Body of pancreas (tissue), 4 donors: ENCODE results near the gene PTPRD. TPM values are rescaled to one million over a fixed set of nuclear protein-coding genes. Genes with fewer than 3 reads are reported as not detected.
A peak's percentile ranks its signal among the peaks of the same experiment; 100 is the strongest.

Experiments
- ATAC-seq: fragments of 150-250 bp; one replicate; pipeline ENCODE4 v1.9.1; 2016
- DNase-seq, 4 donors: peaks; one replicate each; pipeline ENCODE4 v3.0.0-alpha.2; 2019
- H3K27ac ChIP-seq, 4 donors: fragments of 200-600 bp; sonication (generic); 1 replicate in 3 of 4; 2 replicates in 1 of 4; pipeline versions ENCODE4 v1.5.1 to v1.6.1; 2016 to 2019; ENCODE audit warnings: mild to moderate bottlenecking in 1 of 4, mixed read lengths in 1 of 4, moderate library complexity in 1 of 4
- H3K27me3 ChIP-seq, 2 donors: fragments of 200-600 bp; sonication (generic); one replicate each; pipeline ENCODE4 v1.6.0; 2016; ENCODE audit warnings: mild to moderate bottlenecking in 1 of 2
- H3K36me3 ChIP-seq, 2 donors: fragments of 200-600 bp; sonication (generic); replicated peaks in 1 of 2; 2 replicates each; pipeline ENCODE4 v1.5.1; 2016; ENCODE audit warnings: low read depth in 2 of 2; ENCODE audit not compliant: insufficient read depth in 1 of 2
- H3K4me1 ChIP-seq: fragments of 200-600 bp; sonication (generic); one replicate; pipeline ENCODE4 v1.6.0; 2016
- H3K4me3 ChIP-seq, 2 donors: fragments of 200-600 bp; sonication (generic); 1 replicate in 1 of 2; 2 replicates in 1 of 2; pipeline ENCODE4 v1.5.1; 2016 to 2019
- H3K9me3 ChIP-seq, 3 donors: fragments of 200-600 bp; sonication (generic); 1 replicate in 2 of 3; 2 replicates in 1 of 3; pipeline ENCODE4 v1.5.1; 2016
- POLR2A ChIP-seq, 3 donors: fragments of 450-650 bp; IDR thresholded peaks; one replicate each; pipeline ENCODE4 v1.6.1; 2016; ENCODE audit warnings: antibody characterized with exemption in 3 of 3, mild to moderate bottlenecking in 2 of 3
- WGBS, 2 donors: methylation state at CpG; one replicate each; pipeline ENCODE4 v1.1.5; 2017; 5-methylcytosine and 5-hydroxymethylcytosine counted together
- intact Hi-C: fragments of 100-400 bp; cut with DNase I; formaldehyde crosslinking; loops from one replicate; pipeline ENCODE4 v1.15.1; 2023
- total RNA-seq, 2 donors: library from RNA; depleted of rRNA; stranded (reverse); fragments of >200 nt; gene quantifications; one replicate each; pipeline ENCODE4 v1.1.0, GENCODE V29; 2016
- TF ChIP-seq, protein P1 (sequence below), 7 experiments: fragments of 450-650 bp in 4 of 7; fragments of 200-600 bp in 3 of 7; sonication (generic) in 3 of 7; IDR thresholded peaks; one replicate each; pipeline ENCODE4 v1.5.1; 2016 to 2019; ENCODE audit warnings: antibody characterized with exemption in 7 of 7

Gene PTPRD
- total RNA-seq, 2 donors from 2014 or later, result 4.3 to 4.9 TPM

DNA sequence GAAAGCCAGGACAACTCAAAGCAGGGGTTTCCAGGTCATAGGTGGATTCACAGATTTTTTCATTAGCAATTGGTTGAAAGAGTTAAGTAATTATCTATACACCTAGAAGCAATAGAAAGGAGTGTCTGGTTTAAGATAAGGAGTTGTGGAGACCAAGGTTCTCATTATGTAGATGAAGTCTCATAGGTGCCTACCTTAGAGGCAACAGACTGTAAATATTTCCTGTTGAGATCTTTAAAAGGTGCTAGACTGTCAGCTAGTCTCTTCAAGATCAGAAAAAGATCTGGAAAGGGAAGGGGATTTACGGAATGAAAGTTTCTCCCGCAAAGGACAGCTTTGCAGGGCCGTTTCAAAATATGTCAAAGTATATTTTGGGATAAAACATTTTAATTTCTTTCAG is 603.4 kb downstream of the PTPRD start:
- DNase-seq, result no peak
- intact Hi-C loops, result no loop called here
- H3K27ac ChIP-seq, result no peak overlapping the region
- H3K27me3 ChIP-seq, result no peaks in the 10 kb centered on the region
- no peaks in the 10 kb centered on the region for H3K4me1 ChIP-seq
- no peaks in the 10 kb centered on the region for H3K36me3 ChIP-seq
- H3K9me3 ChIP-seq, result no peaks in the 10 kb centered on the region
- WGBS, 2 donors, result 79 to 85% methylated on average over 3 of the region's 3 CpGs
- no peak for TF ChIP-seq POLR2A (IDR thresholded peaks at IDR 0.05)
- TF ChIP-seq, protein P1, sequence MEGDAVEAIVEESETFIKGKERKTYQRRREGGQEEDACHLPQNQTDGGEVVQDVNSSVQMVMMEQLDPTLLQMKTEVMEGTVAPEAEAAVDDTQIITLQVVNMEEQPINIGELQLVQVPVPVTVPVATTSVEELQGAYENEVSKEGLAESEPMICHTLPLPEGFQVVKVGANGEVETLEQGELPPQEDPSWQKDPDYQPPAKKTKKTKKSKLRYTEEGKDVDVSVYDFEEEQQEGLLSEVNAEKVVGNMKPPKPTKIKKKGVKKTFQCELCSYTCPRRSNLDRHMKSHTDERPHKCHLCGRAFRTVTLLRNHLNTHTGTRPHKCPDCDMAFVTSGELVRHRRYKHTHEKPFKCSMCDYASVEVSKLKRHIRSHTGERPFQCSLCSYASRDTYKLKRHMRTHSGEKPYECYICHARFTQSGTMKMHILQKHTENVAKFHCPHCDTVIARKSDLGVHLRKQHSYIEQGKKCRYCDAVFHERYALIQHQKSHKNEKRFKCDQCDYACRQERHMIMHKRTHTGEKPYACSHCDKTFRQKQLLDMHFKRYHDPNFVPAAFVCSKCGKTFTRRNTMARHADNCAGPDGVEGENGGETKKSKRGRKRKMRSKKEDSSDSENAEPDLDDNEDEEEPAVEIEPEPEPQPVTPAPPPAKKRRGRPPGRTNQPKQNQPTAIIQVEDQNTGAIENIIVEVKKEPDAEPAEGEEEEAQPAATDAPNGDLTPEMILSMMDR (IDR thresholded peaks at IDR 0.05), result no peak
- no peak overlapping the region for H3K4me3 ChIP-seq
- ATAC-seq, result no peak

DNA sequence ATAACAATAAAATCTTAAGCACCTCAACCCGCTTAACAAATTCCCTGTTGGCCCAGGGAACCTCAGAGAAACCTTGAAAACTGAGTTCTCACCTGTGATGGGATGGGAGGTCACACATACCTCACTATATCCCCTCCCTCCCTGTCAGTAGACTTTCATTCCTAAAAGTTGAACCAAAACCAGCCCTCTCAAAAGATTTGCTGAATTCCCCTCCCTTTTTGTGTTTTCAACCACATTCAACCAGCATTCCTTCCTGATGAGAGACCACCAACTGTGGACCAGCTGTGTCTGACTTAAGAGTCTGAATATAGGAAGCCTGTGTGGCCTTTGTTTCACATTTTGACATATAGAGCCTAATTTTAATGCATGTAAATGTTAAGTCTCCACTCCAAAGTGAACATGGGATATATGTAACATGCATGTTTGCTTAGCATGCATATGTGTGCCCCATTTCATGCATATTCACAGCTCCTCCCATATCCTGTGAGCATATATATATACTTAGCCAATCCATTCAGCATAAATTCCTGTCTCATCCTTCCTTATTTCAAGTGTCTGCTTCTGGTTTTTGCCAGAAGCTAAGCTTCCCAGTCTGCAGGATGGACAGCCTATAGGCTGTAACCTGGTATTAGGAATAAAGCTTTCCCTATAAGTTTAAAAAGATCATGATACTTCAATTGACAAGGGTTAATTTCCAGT is 604.6 kb downstream of the PTPRD start:
- H3K36me3 ChIP-seq, result no peaks in the 10 kb centered on the region
- H3K4me3 ChIP-seq, result no peak overlapping the region
- no peaks in the 10 kb centered on the region for H3K9me3 ChIP-seq
- H3K4me1 ChIP-seq, result no peaks in the 10 kb centered on the region
- DNase-seq (no peak), ATAC-seq (no peak)
- WGBS, 2 donors, result 36 to 70% methylated on average over 1 of the region's 1 CpG
- TF ChIP-seq, protein P1 (IDR thresholded peaks at IDR 0.05), result no peak
- TF ChIP-seq POLR2A (IDR thresholded peaks at IDR 0.05), result no peak
- intact Hi-C loops, result no loop called here
- H3K27ac ChIP-seq, result no peak overlapping the region
- no peaks in the 10 kb centered on the region for H3K27me3 ChIP-seq

DNA sequence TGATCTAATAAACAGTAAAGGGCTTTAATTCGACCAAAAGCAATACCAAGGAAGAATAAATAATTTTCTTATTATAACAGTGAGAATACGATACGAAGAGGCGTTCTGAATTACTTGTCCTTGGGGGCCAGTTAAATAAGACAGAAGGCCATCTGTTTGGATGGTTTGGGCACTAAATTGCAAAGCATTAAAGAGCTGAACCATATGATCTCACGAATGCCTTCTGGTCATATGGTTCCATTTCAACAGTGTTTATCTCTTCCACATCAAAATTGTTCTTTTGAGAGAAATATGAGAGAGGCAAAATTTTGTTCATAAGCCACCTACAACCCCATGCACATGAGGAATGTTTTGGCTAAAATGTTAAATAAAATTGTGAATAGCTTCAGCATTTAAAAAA is 605.4 kb downstream of the PTPRD start:
- Histone ChIP-seq H3K9me3 (no peaks in the 10 kb centered on the region), H3K27me3 (no peaks in the 10 kb centered on the region), H3K36me3 (no peaks in the 10 kb centered on the region), H3K4me3 (no peak overlapping the region), H3K4me1 (no peaks in the 10 kb centered on the region), H3K27ac (no peak overlapping the region)
- intact Hi-C loops, result no loop called here
- ATAC-seq (no peak), DNase-seq (no peak)
- WGBS, 2 donors, result 80 to 81% methylated on average over 5 of the region's 5 CpGs
- TF ChIP-seq, protein P1 (IDR thresholded peaks at IDR 0.05), result no peak
- no peak for TF ChIP-seq POLR2A (IDR thresholded peaks at IDR 0.05)

DNA sequence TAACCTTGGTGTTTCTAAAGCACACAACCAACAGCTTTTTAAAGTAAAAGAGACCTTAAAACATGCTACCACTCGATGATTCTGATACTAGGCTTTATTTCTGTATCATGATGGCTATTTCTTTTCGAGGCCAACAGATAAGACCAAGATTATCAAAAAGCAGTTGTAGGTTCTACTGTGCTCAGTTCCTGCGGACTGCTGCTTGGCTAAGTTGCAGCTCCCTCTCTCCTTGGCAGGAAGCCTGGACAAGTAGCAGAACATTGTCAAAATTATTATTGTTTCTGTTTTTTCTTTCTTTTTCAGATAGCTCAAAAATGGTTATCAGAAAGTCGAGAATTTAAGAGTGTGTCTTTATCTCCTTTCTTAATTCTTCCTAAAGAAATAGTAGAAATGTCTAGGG is 607.6 kb downstream of the PTPRD start:
- Histone ChIP-seq H3K9me3 (no peaks in the 10 kb centered on the region), H3K27me3 (no peaks in the 10 kb centered on the region), H3K36me3 (no peaks in the 10 kb centered on the region), H3K27ac (no peak overlapping the region), H3K4me3 (no peak overlapping the region), H3K4me1 (no peaks in the 10 kb centered on the region)
- ATAC-seq (no peak), DNase-seq (peak in 1 of 4 donors; percentile 16)
- no peak for TF ChIP-seq POLR2A (IDR thresholded peaks at IDR 0.05)
- TF ChIP-seq, protein P1 (IDR thresholded peaks at IDR 0.05), result no peak
- 5 to 7% methylated on average over 4 of the region's 4 CpGs for WGBS, 2 donors
- intact Hi-C loops, result no loop called here

DNA sequence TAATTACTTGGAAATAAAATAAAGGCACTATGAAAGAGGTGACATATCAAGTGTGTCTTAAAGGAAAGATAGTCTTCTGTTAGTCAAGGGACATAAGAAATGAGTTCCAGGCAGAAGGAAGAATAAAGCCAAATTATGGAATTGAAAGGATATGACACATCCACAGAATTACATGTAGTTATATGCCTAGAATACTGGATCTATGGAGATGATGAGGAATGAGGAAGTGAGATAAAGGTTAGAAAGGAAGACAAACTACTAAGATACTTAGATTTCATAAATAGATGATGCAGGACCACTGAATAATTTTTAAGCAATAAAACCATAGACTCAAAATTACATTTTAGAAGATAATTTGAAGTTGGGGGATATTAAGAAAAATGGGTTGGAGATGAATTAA is 609.8 kb downstream of the PTPRD start:
- ATAC-seq (no peak), DNase-seq (no peak)
- intact Hi-C loops, result no loop called here
- no peak overlapping the region for H3K4me3 ChIP-seq
- H3K36me3 ChIP-seq, result no peaks in the 10 kb centered on the region
- TF ChIP-seq, protein P1 (IDR thresholded peaks at IDR 0.05), result no peak
- no peak for TF ChIP-seq POLR2A (IDR thresholded peaks at IDR 0.05)
- no peak overlapping the region for H3K27ac ChIP-seq
- no peaks in the 10 kb centered on the region for H3K4me1 ChIP-seq
- no peaks in the 10 kb centered on the region for H3K9me3 ChIP-seq
- no peaks in the 10 kb centered on the region for H3K27me3 ChIP-seq
